H1 (cell line): ENCODE data around the gene CSPG5. TPM values are rescaled to one million over a fixed set of nuclear protein-coding genes. Genes with fewer than 3 reads are reported as not detected.

Source experiments
- CBX5 ChIP-seq: fragments of 300-800, 300-1000 bp; sonication (generic); IDR thresholded peaks from 2 replicates; pipeline ENCODE4 v1.7.1; 2016; ENCODE audit warnings: antibody characterized with exemption, low read length, low read depth
- GABPA ChIP-seq: IDR thresholded peaks from 2 replicates; pipeline ENCODE4 v1.6.1; 2011; ENCODE audit warnings: mild to moderate bottlenecking, low read length, moderate library complexity, borderline replicate concordance; ENCODE audit not compliant: insufficient read depth
- MAFK ChIP-seq: IDR thresholded peaks from 2 replicates; pipeline ENCODE4 v1.6.1; 2012; ENCODE audit warnings: low read depth, mild to moderate bottlenecking, improper control_type of control experiment, low read length
- PHF8 ChIP-seq: fragments of 200-600 bp; sonication (generic); conservative IDR thresholded peaks from 2 replicates; pipeline ENCODE4 v1.7.1; 2012; ENCODE audit warnings: low read depth, mild to moderate bottlenecking, inconsistent platforms, low read length, moderate library complexity
- TAF1 ChIP-seq: IDR thresholded peaks from 2 replicates; pipeline ENCODE4 v1.6.1; 2011; ENCODE audit warnings: mild to moderate bottlenecking, low read depth, low read length
- ZNF274 ChIP-seq: IDR thresholded peaks from 2 replicates; pipeline ENCODE4 v1.7.0; 2012; ENCODE audit warnings: low read length, borderline replicate concordance; ENCODE audit errors: extremely low read depth
- polyA plus RNA-seq, 7 experiments: library from polyadenylated mRNA; depleted of rRNA in 3 of 7; stranded (reverse) in 5 of 7; unstranded in 2 of 7; fragments of >200 nt in 5 of 7; fragments of 200-250 nt in 2 of 7; gene quantifications; 1 replicate in 5 of 7; 2 replicates in 1 of 7; 4 replicates in 1 of 7; pipeline versions ENCODE4 v1.2.1 to v1.2.3, GENCODE V29; 2011 to 2013; ENCODE audit warnings: missing spikeins in 2 of 7, mixed read lengths in 2 of 7
- total RNA-seq: library from RNA; stranded (reverse); fragmentation: NEBNext Ultra II Directional; extraction: Animal tissue kit (Norgen Biotek cat#: 25700); gene quantifications from 2 replicates; pipeline ENCODE4 v1.2.1, GENCODE V29; 2021
- TF ChIP-seq, protein P1 (sequence below), 3 experiments: IDR thresholded peaks; 1 replicate in 2 of 3; 2 replicates in 1 of 3; pipeline versions ENCODE4 v1.5.1 to v1.6.1; 2011; ENCODE audit warnings: low read length in 3 of 3, mild to moderate bottlenecking in 3 of 3, inconsistent platforms in 2 of 3, low read depth in 1 of 3, moderate library complexity in 1 of 3; ENCODE audit not compliant: insufficient read depth in 1 of 3; ENCODE audit errors: control extremely low read depth in 1 of 3

The CSPG5 gene
- total and polyA plus RNA-seq, 2 of the 8 experiments (the other 6 are each of a cell fraction or from before 2014, with no cell fraction given) = 2.1 to 7.4 TPM

DNA sequence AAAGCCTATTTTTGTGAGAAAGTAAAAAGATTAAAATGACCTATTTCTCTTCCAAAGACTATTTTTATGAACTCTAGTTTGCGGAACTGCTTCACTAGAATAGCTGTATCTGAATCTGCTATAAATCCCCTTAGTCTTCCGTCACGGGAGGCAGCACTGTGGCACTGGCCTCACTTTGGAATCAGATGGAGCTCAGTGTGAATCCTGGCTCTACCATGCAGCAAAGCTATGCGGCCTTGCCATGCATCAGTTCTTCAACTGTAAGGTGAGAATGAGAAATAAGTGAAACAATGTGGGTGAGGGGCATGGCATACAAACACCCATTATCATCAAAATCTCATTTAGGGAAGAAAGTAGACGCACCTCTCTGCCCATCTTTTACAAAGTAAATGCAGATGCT is 27.5 kb upstream of the CSPG5 start (continued):
- TF ChIP-seq, protein P1, sequence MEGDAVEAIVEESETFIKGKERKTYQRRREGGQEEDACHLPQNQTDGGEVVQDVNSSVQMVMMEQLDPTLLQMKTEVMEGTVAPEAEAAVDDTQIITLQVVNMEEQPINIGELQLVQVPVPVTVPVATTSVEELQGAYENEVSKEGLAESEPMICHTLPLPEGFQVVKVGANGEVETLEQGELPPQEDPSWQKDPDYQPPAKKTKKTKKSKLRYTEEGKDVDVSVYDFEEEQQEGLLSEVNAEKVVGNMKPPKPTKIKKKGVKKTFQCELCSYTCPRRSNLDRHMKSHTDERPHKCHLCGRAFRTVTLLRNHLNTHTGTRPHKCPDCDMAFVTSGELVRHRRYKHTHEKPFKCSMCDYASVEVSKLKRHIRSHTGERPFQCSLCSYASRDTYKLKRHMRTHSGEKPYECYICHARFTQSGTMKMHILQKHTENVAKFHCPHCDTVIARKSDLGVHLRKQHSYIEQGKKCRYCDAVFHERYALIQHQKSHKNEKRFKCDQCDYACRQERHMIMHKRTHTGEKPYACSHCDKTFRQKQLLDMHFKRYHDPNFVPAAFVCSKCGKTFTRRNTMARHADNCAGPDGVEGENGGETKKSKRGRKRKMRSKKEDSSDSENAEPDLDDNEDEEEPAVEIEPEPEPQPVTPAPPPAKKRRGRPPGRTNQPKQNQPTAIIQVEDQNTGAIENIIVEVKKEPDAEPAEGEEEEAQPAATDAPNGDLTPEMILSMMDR (IDR thresholded peaks at IDR 0.05; ENCODE audit: control extremely low read depth in 1 of 3, insufficient read depth in 1 of 3, low read depth in 1 of 3, low read length in 3 of 3) = no peak
- TF ChIP-seq ZNF274 (no peak), TAF1 (no peak), CBX5 (no peak), PHF8 (no peak), GABPA (no peak), MAFK (no peak)
